Activated CD4-positive, alpha-beta T cell treated with anti-CD3 and anti-CD28 coated beads, Interleukin-2, amount 10 ng/mL, durations not matched to agents 7 days and 5 days (primary cell): ENCODE measurements around the gene DNAAF5. TPM values are rescaled to one million over a fixed set of nuclear protein-coding genes. Genes with fewer than 3 reads are reported as not detected.

ENCODE experiments used
- CTCF ChIA-PET: fragments of 350-600 bp; sonication (Branson Sonifier 250); formaldehyde crosslinking; loops from one replicate; lab custom pipeline; 2021; ENCODE audit warnings: antibody characterized with exemption; lab: Charles Lee
- POLR2A ChIA-PET: fragments of 350-600 bp; sonication (Branson Sonifier 250); formaldehyde crosslinking; loops from one replicate; lab custom pipeline; 2021; ENCODE audit warnings: antibody characterized with exemption; lab: Charles Lee
- DNase-seq: peaks from one replicate; pipeline ENCODE4 v3.0.0-alpha.2; 2020
- H3K27ac Mint-ChIP-seq: one replicate; pipeline ENCODE4 v1.8.0; 2021; ENCODE audit warnings: mild to moderate bottlenecking, moderate library complexity, mixed read lengths
- H3K27me3 Mint-ChIP-seq: one replicate; pipeline ENCODE4 v1.8.0; 2021; ENCODE audit warnings: mixed read lengths
- H3K36me3 Mint-ChIP-seq: one replicate; pipeline ENCODE4 v1.8.0; 2021; ENCODE audit warnings: low read depth, mixed read lengths
- H3K4me1 Mint-ChIP-seq: one replicate; pipeline ENCODE4 v1.8.0; 2021; ENCODE audit warnings: mixed read lengths
- H3K4me3 Mint-ChIP-seq: one replicate; pipeline ENCODE4 v1.8.0; 2021; ENCODE audit warnings: mild to moderate bottlenecking, moderate library complexity, mixed read lengths
- H3K9me3 Mint-ChIP-seq: one replicate; pipeline ENCODE4 v1.8.0; 2021; ENCODE audit warnings: mixed read lengths
- total RNA-seq, 2 experiments: library from RNA; stranded (reverse); gene quantifications; one replicate each; pipeline ENCODE4 v1.2.3, GENCODE V29; 2021

DNAAF5 gene
- total RNA-seq, 2 experiments from 2014 or later, result 21.0 to 23.8 TPM

DNA sequence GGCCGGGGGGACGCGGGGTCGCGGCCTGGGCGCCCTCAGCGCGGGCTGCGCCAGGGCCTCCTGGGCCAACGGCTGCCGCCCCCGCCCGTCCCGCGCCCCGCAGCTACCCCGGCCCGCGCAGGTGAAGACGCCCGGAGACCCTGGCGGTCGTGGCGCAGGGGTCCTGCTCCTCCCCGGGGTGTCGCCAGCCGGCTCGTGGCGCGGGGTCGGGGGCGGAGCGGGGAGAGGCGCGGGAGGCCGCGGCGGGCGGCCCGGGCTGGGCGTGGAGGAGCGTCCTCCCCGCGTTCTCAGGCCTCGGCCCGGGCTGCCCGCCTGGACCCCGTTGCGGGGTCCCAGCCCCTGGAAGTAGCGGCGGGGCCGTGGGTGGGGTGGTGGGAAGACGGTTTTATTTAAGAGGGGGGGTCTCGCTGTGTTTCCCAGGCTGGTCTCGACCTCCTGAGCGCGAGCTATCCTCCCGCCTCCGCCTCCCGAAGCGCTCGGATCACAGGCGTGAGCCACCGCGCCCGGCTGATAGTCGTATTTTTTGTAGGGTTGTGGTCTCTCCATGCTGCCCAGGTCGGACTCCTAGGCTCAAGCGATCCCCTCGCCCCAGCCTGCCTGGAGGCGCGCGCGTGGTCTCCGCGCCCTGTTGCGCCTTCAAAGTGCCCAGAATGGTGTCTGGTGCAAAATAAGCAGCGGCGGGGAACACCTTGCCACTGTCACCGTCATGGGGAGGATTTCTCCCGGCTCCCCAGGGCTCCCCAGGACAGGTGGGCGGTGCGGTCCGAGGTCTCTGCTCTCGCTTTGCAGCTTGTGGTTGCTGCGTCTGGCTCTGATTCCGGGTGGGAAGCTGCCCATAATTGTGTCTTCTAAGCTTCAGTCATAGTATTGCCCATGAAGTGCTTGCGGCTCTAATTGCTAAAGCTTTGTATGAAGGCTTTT is 90.5 kb downstream of the DNAAF5 start:
- DNase-seq, result peak; percentile 39
- ChIA-PET POLR2A (interaction anchor here (0.7 kb wide), 1 partner anchor 152 kb away, joined by 3 read pairs; no protein-coding TSS in a partner anchor), CTCF (interaction anchor here (0.8 kb wide), 2 partner anchors 20 to 56 kb away, joined by 3 read pairs; no protein-coding TSS in a partner anchor)
- Mint-ChIP-seq H3K27me3 (peaks cover 21% of the 10 kb centered on the region), H3K36me3 (peaks cover 19% of the 10 kb centered on the region), H3K4me1 (peaks cover 55% of the 10 kb centered on the region), H3K27ac (peak overlapping the region; percentile 88), H3K4me3 (peak overlapping the region; percentile 84), H3K9me3 (no peaks in the 10 kb centered on the region)

DNA sequence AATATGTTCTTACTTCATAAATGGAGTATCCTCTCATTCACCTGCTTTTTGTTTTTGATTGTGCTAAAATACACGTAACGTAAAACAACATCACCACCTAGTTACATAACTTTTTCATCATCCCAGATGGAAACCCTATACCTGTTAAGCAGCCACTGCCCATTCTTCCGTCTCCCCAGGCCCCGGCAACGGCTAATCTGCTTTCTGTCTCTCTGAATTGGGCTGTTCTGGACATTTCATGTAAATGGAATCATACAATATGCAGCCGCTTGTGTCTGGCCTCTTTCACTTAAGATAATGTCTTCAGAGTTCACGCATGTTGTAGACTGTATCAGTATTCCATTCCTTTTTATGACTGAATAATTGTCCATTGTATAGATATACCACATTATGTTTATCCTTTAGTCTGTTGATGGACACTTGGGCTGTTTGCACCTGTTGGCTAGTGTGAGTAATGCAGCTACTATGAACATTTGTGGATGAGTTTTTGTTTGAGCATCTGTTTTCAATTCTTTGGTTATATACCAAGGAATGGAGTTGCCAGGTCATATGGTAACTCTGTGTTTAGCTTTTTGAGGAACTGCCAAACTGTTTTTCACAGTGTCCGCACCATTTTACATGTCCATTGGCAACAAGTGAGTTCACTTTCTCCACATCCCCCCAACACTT is 91.7 kb downstream of the DNAAF5 start:
- POLR2A ChIA-PET, result interaction anchor here (0.6 kb wide), 1 partner anchor 13 kb away, joined by 3 read pairs; no protein-coding TSS in a partner anchor
- Mint-ChIP-seq H3K4me3 (peak overlapping the region; percentile 84), H3K36me3 (peaks cover 26% of the 10 kb centered on the region), H3K27me3 (peaks cover 16% of the 10 kb centered on the region), H3K9me3 (no peaks in the 10 kb centered on the region), H3K27ac (peak overlapping the region; percentile 37), H3K4me1 (peaks cover 48% of the 10 kb centered on the region)
- CTCF ChIA-PET, result interaction anchor here (0.8 to 1.2 kb wide), 3 partner anchors 10 to 55 kb away, joined by 3 to 4 read pairs (median 3); partner anchors contain the start of gene SUN1
- peak; percentile 21 for DNase-seq

DNA sequence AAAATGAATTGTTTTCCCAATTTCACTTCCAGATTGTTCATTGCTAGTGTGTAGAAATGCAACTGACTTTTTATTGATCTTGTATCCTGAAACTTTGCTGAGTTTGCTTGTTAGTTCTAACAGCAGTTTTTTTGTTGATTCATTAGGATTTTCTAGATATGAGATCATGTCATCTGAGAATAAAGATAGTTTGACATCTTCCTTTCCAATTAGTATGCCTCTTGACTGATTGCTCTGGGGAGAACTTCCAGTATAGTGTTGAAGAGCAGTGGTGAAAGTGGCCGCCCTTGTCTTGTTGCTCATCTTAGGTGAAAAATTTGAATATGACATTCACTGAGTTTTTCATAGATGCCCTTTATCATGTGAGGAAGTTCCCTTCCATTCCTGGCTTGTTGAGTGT is 93.8 kb downstream of the DNAAF5 start:
- H3K4me1 Mint-ChIP-seq, result peaks cover 50% of the 10 kb centered on the region
- ChIA-PET POLR2A (no interaction called here), CTCF (no interaction called here)
- no peak overlapping the region for H3K4me3 Mint-ChIP-seq
- H3K27ac Mint-ChIP-seq, result no peak overlapping the region
- no peak for DNase-seq
- peaks cover 31% of the 10 kb centered on the region for H3K36me3 Mint-ChIP-seq
- no peaks in the 10 kb centered on the region for H3K9me3 Mint-ChIP-seq
- peaks cover 2% of the 10 kb centered on the region for H3K27me3 Mint-ChIP-seq

DNA sequence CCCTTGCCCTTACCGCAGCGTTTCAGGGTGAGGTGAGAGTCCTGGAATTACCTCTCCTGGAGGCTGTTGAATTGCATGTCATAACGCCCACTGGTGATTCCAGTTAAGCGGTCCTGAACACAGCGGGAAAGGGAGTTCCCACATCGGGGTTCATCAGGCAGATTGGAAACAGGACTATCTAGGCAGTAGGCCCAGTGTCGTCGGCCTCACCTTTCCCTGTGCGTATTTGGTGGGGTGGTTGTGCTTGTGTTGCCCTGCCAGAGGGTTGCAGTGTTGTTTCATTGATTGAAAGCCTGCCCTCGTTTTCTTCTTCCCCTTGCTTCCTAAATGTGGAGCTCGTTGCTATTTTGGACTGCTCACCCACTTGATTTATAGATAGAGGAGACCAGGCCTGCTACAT is 95.2 kb downstream of the DNAAF5 start:
- Mint-ChIP-seq H3K27me3 (no peaks in the 10 kb centered on the region), H3K36me3 (peaks cover 34% of the 10 kb centered on the region), H3K27ac (no peak overlapping the region), H3K4me1 (peaks cover 53% of the 10 kb centered on the region), H3K4me3 (no peak overlapping the region), H3K9me3 (no peaks in the 10 kb centered on the region)
- DNase-seq, result no peak
- POLR2A ChIA-PET, result no interaction called here
- CTCF ChIA-PET, result no interaction called here

DNA sequence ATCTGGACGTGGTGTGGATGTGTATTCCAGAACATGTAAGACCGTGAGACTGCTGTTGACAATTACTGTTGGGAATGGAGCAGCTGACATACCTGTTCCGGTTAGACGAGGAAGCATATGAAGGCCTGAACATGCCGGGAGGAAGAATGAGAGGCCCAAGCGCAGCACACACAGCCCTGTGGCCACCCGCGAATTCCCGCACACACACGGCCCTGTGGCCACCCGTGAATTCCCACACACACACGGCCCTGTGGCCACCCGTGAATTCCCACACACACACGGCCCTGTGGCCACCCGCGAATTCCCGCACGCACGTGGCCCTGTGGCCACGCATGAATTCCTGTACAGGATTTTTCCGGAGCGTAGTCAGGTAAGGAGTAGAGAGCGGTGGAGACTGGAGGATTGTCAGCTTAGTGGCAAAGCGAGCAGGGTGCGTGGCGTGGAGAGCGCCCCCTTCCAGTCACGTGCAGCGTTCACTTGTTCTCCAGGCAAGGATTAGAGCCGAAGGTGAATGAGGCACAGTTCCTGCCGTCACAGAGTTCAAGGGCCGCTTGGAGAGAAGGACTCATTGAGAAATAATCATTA is 96.3 kb downstream of the DNAAF5 start:
- H3K4me3 Mint-ChIP-seq, result no peak overlapping the region
- POLR2A ChIA-PET, result no interaction called here
- peaks cover 50% of the 10 kb centered on the region for H3K4me1 Mint-ChIP-seq
- no peak for DNase-seq
- no peaks in the 10 kb centered on the region for H3K9me3 Mint-ChIP-seq
- H3K27ac Mint-ChIP-seq, result no peak overlapping the region
- peaks cover 34% of the 10 kb centered on the region for H3K36me3 Mint-ChIP-seq
- CTCF ChIA-PET, result interaction anchor here (1.0 kb wide), 1 partner anchor 50 kb away, joined by 3 read pairs; no protein-coding TSS in a partner anchor
- H3K27me3 Mint-ChIP-seq, result no peaks in the 10 kb centered on the region

DNA sequence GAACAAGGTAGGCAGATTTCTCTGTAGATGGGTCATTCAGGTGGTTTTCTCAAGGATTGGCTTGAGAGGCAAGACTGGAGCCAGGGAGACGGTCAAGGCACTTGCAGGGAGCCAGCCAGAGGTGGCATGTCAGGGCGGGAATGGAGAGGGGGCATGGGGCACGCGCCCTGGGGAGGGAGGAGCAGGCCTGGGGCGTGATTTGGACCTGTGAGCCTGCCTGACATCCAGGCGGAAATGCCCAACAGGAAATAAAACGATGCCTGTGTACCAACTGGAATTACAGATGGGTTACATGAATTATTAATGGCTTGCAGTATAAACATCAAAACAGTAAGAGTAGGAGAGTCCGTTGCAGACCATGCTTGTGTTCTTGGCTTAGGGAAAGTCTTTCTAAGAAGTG is 97.2 kb downstream of the DNAAF5 start:
- DNase-seq, result no peak
- Mint-ChIP-seq H3K9me3 (no peaks in the 10 kb centered on the region), H3K27me3 (no peaks in the 10 kb centered on the region), H3K27ac (no peak overlapping the region), H3K4me3 (no peak overlapping the region), H3K4me1 (peaks cover 46% of the 10 kb centered on the region), H3K36me3 (peaks cover 28% of the 10 kb centered on the region)
- CTCF ChIA-PET, result no interaction called here
- POLR2A ChIA-PET, result no interaction called here

DNA sequence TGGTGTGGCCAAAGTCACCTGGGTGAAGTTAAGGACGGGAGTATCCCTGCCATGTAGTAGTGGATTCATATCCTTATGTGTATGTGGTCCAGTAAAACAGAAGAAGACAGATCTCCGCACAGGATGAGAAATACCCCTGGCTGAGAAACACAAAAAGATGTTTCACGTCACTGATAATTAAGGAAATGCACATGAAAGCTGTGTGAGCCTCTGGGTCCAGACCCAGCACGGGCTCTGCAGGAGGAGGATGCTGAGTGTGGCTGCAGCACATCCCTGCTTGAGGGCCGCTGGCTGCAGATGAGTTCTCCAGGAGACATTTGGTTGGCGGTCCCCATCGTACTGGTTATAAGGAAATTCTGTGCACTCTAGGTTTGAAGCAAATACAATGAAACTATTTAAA is 97.6 kb downstream of the DNAAF5 start:
- H3K9me3 Mint-ChIP-seq, result no peaks in the 10 kb centered on the region
- no peak overlapping the region for H3K4me3 Mint-ChIP-seq
- no peak for DNase-seq
- ChIA-PET CTCF (no interaction called here), POLR2A (no interaction called here)
- H3K27ac Mint-ChIP-seq, result no peak overlapping the region
- peaks cover 26% of the 10 kb centered on the region for H3K36me3 Mint-ChIP-seq
- peaks cover 48% of the 10 kb centered on the region for H3K4me1 Mint-ChIP-seq
- H3K27me3 Mint-ChIP-seq, result no peaks in the 10 kb centered on the region

DNA sequence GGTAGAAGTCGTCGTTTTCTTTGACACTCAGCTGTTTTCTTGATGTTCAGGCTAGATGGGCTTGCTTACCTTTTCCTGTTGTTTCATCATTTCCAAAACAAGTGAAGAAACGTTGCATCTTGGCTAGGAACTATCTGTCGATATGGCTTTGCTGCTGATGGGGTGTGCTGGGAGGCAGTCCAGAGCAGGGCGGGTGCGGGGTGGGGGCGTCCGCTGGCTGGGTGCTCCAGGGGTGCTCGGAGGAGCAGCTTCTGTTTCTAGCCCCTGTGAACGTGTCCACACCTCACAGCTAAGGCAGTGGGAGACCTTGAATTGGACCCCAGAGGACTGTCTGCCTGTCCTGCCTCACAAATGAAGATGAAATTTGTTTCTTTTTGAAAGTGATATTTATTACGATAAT is 98.2 kb downstream of the DNAAF5 start:
- H3K36me3 Mint-ChIP-seq, result peaks cover 22% of the 10 kb centered on the region
- no peak overlapping the region for H3K27ac Mint-ChIP-seq
- H3K4me3 Mint-ChIP-seq, result no peak overlapping the region
- ChIA-PET POLR2A (no interaction called here), CTCF (no interaction called here)
- H3K27me3 Mint-ChIP-seq, result no peaks in the 10 kb centered on the region
- H3K9me3 Mint-ChIP-seq, result no peaks in the 10 kb centered on the region
- no peak for DNase-seq
- peaks cover 46% of the 10 kb centered on the region for H3K4me1 Mint-ChIP-seq

DNA sequence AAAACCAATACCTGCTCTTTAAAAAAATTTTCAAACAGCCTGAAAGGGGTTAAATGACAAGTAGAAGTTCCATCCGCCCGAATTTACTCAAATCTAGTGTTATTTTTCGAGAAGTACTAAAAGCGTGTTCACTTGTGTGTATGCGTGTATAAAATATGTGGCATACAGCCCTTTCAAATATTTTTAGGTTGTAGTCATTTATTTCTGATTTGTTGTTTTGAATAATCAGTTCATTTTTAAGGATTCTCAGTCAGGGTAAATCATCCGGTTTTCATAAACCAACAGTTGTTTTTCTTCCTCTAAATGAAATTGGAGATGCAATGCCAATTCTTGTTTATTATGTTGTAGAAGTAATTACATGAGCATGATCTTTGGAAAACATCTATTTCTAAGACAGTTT is 98.9 kb downstream of the DNAAF5 start:
- Mint-ChIP-seq H3K9me3 (no peaks in the 10 kb centered on the region), H3K27ac (no peak overlapping the region), H3K4me1 (peaks cover 48% of the 10 kb centered on the region), H3K27me3 (no peaks in the 10 kb centered on the region), H3K36me3 (peaks cover 22% of the 10 kb centered on the region), H3K4me3 (no peak overlapping the region)
- ChIA-PET CTCF (no interaction called here), POLR2A (no interaction called here)
- no peak for DNase-seq

DNA sequence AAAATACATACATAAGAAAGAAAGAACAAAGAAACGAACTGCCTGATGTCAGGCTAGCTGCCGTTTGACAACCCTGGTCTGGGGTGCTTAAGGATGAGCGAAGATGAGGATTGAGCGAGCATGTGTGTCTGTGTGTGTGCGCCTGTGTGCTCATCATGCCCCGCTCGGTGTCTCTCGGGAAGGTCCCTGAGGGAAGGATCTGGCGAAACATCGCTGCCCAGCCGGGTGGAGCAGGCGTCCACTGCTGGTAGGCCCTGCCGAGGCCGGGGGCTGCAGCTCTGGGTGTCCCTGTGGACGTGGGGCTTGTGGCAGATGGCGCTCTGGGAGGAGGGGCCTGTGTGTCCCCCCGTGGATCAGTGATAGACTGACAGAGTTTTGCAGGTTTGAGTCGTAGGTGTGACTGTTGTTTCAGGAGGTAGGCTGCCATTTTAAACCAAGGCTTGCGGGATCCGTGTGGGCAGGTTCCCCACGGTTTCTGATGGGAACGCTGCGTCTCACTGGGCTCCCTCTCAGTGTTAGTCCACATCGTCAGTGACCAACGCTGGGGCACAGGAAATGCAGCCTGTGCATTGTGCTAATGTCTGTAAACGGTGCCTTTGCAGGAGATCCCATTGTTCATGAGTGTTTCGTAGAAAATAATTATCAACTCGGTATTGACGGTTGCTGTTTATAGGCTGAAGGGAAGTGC is 99.9 kb downstream of the DNAAF5 start:
- peaks cover 20% of the 10 kb centered on the region for H3K36me3 Mint-ChIP-seq
- H3K9me3 Mint-ChIP-seq, result no peaks in the 10 kb centered on the region
- CTCF ChIA-PET, result interaction anchor here (0.6 kb wide), 1 partner anchor 15 kb away, joined by 3 read pairs; no protein-coding TSS in a partner anchor
- H3K27me3 Mint-ChIP-seq, result no peaks in the 10 kb centered on the region
- POLR2A ChIA-PET, result no interaction called here
- H3K4me1 Mint-ChIP-seq, result peaks cover 51% of the 10 kb centered on the region
- no peak overlapping the region for H3K27ac Mint-ChIP-seq
- DNase-seq, result no peak
- H3K4me3 Mint-ChIP-seq, result no peak overlapping the region

DNA sequence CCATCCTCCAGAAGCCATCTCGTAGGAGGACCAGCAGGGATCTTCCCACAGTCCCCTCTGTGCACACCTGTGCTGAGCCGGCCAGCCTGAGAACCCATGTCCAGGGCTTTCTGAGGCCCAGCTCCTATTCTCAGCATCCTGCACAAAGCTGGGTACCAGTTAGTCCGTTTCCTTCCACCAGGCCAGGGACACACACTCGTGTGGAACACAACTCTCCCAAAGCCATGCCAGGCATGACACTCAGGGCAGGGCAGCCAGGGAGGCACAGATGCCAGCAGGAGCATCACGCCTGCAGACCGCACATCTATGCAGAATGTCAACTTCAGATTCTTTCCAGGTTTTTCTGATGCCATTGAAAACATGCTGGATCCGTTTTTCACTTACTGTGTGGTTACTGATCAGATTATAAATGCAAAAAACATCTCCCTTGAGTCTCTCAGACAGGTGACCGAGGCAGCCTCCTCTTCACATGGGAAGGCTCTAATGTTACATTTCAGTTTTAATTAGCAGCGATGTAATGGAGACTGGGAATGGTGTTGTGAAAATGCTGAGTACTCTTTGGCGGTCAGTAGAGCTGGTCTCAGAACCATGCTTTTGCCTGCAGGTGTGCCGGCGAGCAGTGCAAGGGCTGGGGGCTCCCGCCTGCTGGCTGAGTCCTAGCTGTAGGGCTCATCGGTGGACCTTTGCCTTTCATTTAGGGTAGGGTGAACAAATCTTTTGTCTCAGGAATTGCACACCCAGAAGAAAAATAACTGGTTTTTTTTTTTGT is 102.5 kb downstream of the DNAAF5 start:
- POLR2A ChIA-PET, result no interaction called here
- Mint-ChIP-seq H3K4me1 (peaks cover 61% of the 10 kb centered on the region), H3K9me3 (no peaks in the 10 kb centered on the region), H3K36me3 (peaks cover 14% of the 10 kb centered on the region), H3K4me3 (no peak overlapping the region), H3K27me3 (no peaks in the 10 kb centered on the region), H3K27ac (no peak overlapping the region)
- DNase-seq, result no peak
- CTCF ChIA-PET, result interaction anchor here (0.6 to 1.2 kb wide), 3 partner anchors 94 to 775 kb away, joined by 3 read pairs; no protein-coding TSS in a partner anchor

DNA sequence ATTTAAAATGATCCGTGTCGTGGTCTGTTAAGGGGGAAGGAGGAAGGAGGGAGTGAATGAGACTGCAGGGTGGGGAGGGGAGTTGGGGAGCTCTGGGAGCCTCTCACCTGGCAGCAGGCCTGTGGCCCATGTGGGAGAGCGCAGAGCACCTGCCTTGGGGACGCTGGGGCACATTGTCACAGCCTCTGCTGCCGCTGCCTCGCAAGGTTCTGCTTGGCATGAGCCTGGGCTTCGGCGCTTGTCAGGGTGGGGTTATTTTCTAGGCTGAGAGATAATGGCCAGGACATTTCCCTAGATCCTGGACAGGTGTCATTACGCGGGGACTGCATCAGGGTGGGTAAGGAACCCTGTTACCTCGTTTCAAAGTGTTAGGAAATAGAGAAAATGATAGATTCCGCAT is 103.6 kb downstream of the DNAAF5 start:
- peaks cover 14% of the 10 kb centered on the region for H3K36me3 Mint-ChIP-seq
- DNase-seq, result no peak
- ChIA-PET POLR2A (no interaction called here), CTCF (interaction anchor here (0.7 kb wide), 1 partner anchor 776 kb away, joined by 3 read pairs; no protein-coding TSS in a partner anchor)
- no peaks in the 10 kb centered on the region for H3K27me3 Mint-ChIP-seq
- peaks cover 56% of the 10 kb centered on the region for H3K4me1 Mint-ChIP-seq
- H3K9me3 Mint-ChIP-seq, result no peaks in the 10 kb centered on the region
- no peak overlapping the region for H3K4me3 Mint-ChIP-seq
- peak overlapping the region; percentile 95 for H3K27ac Mint-ChIP-seq
